ENCODE results near the gene PHF21A.

Gene PHF21A

DNA sequence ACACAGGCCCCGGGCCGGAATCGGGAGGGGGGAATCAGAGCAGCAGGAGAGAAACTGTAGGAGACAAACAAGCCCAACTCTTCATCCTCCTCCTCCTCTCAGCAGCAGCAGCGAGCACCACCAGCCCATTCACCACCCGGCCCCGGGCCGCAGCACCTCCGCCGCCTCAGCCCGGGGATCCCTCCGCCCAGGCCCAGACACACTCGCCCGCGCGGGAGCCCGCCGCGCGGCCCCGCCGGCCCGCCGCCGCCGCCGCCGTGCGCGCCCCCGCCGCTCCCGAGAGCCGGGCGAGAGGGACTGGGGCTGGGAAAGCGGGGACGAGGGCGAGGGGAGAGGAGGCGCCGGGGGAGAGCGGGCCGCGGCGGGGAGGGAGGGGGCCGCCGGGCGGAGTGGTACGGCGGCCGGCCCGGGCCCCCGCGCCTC lies at the start of gene PHF21A:
Gene PHF21A (minus strand): TSS at position 154 of the 423 bp plus-strand sequence. CDS start 37,235 bp downstream, outside the sequence.
- DNase-seq (ENCODE audit: low read depth in 2 of 2, low spot score in 1 of 2) = peak; percentile 70 to 78

DNA sequence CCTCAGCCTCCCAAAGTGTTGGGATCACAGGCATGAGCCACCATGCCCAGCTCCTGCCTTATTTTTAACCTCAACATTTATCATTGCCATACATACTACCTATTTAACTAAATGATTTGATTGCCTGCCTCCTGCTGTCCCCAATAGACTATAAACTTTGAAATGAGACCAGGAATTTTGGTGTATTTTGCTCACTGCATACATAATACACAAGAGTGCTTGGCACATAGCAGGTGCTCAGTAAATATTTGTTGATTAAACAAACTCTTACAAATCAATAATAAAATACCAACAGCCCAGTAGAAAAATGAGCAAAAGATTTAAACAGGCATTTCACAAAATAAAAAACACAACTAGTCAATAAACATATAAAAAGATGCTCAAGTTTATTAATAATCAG lies 49.5 kb upstream of the PHF21A start:
- DNase-seq (ENCODE audit: low read depth in 2 of 2, low spot score in 1 of 2) = no peak

DNA sequence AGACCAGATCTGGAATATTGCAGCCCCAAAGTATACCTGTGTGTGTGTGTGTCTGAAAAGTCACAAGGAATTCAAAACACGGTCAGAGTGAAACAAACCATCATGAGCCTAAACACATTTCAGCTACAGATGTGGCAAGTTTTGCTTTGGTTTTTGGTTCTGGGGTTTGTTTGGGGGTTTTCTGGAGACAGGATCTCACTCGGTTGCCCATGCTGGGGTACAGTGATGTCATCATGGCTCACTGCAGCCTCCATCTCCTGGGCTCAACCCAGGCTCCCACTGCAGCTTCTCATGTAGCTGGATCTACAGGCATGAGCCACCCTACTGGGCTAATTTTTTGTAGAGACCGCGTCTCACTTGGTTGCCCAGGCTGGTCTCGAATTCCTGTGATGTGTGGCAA lies 41.4 kb upstream of the PHF21A start:
- DNase-seq (ENCODE audit: low read depth in 2 of 2, low spot score in 1 of 2) = no peak

GRCh38 chr11:46161201-46161600 lies 39.9 kb upstream of the PHF21A start:
- DNase-seq (ENCODE audit: low read depth in 2 of 2, low spot score in 1 of 2) = no peak

DNA sequence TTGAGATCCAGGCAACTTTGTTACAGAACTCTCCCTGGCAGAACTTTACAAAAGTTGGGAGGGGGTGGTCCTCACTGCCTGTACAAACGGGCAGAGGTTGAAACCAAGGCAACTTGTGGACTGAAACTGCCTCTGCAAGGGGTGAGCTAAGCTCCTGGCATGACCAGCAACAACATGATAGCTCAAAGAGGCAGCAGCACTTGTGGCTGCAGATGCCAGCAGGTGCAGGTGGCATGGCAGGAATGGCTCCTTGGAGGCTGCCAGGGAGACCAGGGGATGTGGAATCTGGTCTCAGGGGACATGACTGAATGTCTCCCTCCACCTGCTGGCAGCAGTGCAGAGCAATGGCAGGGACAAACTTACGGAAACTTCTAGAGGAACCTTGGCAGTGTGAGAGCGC lies 38.8 kb upstream of the PHF21A start:
- no peak for DNase-seq (ENCODE audit: low read depth in 2 of 2, low spot score in 1 of 2)

- no peak for DNase-seq (ENCODE audit: low read depth in 2 of 2, low spot score in 1 of 2)
Measured at GRCh38 chr11:46159680-46160079, 38.4 kb upstream of the PHF21A start.

DNA sequence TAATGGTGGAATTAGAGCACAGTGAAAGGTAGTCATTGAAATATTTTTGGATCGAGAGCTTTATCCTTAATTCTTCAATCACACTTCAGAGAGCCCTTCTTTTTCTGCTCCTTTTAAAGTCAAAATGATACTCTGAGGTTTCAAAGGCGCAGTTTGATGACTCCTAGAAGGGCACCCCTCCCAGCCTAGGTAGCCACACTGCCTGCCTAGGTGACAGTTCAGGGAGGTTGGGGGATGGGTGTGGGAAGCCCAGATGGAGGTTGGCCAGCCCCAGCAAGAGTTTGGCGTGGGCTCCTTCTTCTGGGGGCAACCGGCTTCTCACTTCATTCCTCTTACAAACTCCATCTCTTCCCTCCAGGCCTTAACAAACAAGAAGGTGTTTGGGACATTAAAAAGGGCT lies 28.6 kb upstream of the PHF21A start:
- no peak for DNase-seq (ENCODE audit: low read depth in 2 of 2, low spot score in 1 of 2)

DNA sequence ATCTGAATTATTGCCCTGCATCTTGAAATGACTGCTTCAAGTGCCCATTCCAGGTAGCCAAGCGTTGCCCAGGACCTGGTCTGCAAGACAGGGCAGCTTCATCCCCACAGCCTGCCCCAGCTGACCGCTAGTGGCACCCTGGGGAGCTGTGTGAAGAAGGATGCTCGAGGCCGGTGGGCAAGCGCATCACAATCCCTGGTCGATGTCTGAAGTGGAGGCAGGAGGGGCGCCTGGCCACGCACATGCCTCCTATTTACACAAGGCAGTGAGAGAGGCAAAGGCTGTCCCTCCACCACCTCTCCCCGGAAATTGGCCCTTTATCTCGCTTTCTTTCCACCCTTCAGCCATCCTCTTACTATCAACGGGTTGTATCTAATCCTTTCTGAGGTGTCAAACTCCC lies 28.1 kb upstream of the PHF21A start:
- DNase-seq (ENCODE audit: low read depth in 2 of 2, low spot score in 1 of 2) = no peak

GRCh38 chr11:46144741-46145140 lies 23.5 kb upstream of the PHF21A start:
- no peak for DNase-seq (ENCODE audit: low read depth in 2 of 2, low spot score in 1 of 2)

- no peak for DNase-seq (ENCODE audit: low read depth in 2 of 2, low spot score in 1 of 2)
Measured at GRCh38 chr11:46143049-46143806, 22.0 kb upstream of the PHF21A start.

DNA sequence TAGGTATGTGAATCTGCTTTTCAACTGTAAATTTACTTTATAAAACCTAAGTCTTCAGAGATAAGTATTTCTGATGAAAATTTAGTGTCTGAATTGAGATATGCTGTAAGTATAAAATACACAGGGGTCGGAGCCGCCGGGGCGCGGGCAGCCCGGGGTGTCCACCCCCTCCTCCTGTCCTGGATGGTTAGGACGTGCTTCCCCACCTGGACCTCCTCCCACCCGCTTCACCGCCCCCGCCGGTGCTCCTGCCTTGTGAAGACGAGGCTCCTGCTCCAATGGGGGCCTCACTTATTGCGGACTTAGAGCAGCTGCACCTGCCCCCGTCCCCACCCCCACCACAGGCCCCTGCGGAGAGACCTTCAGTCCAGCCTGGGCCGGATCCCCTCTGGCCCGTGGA lies 21.3 kb upstream of the PHF21A start:
- no peak for DNase-seq (ENCODE audit: low read depth in 2 of 2, low spot score in 1 of 2)

GRCh38 chr11:46141597-46141996 lies 20.3 kb upstream of the PHF21A start:
- no peak for DNase-seq (ENCODE audit: low read depth in 2 of 2, low spot score in 1 of 2)

- no peak for DNase-seq (ENCODE audit: low read depth in 2 of 2, low spot score in 1 of 2)
Measured at GRCh38 chr11:46134540-46134939, 13.3 kb upstream of the PHF21A start.

DNA sequence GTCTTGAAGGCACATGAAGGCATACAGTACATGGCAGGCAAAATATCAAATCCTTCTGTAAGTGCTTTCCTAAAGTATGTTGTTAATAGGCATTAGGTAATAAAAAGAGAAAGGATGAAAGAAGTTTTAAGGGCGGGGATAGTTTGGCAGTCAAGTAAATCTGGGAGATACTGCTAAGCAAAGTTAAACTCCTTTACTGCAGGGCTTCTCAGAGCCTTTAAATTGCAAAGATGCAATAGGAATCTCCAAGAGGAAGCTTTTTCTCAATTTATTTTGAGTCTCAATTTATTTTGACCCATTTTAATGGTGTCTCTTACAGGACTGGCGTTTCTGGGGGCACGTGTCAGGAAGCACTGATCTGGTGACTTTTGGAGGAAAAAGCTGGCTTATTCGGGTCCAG lies 12.8 kb upstream of the PHF21A start:
- no peak for DNase-seq (ENCODE audit: low read depth in 2 of 2, low spot score in 1 of 2)

DNA sequence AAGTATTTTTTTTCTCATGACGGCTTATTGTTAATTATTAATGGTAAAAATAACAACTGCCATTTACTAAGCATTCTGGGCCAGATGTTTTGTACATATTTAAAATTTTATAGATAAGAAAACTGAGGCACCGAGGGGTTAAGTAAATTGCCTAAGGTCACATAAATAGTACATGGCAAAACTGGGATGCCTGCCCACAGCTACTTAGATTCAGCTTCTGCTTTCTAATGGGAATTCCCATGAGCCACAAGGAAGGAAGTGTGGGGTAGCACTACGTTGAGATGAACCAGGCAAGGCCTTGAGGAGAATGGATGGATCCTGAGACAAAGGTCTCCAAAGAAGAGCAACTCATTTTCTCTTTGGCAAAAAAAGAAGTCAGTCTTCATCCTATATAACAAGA lies 11.9 kb upstream of the PHF21A start:
- no peak for DNase-seq (ENCODE audit: low read depth in 2 of 2, low spot score in 1 of 2)

DNA sequence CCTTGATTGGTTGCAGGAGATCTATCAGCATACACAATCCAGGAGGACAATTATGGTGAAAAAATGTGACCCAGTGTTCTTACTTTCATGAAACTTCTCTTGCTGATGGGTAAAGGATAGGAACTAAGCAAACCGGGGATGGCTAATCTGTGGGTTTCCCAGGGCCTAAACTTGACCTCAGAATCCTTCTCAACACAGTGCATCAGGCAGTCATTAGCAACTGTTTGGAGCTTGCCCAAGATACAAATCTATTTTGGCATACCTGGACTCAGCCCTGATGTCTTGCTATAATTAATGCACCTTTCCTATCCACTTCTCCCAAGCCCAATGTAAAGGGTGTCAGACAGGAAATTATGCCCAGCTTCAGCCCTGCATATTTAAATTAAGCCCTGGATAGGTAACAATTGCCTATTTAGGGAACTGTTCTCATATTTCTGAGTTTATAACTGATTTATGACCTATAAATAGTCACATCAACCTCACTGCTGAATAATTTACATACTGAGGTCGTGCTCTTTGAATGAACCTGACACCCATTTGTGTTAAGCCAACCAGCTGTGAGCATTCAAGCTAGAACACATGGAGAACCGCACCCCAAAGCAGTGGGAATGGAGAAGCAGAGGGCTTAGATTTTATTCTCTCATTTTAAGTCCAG lies 9.2 kb upstream of the PHF21A start:
- no peak for DNase-seq (ENCODE audit: low read depth in 2 of 2, low spot score in 1 of 2)

DNA sequence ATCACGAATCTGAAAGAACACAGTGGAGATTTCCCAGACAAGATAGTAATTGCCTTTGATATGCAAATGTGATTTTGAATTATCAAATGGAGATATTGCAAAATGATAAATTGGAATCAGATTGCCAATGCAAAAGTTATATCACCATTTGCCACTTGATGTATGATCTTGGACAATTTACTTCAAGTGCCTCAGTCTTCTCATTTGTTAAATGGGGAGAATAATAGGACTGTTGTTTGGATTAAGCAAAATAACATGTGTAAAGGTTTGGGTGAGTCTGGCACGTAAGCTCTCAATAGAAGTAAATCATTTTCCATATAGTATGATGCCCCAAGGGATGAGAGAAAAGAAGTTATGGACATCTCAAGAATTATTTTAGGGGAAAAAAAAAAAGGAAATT lies 7.9 kb upstream of the PHF21A start:
- DNase-seq (ENCODE audit: low read depth in 2 of 2, low spot score in 1 of 2) = no peak

- DNase-seq (ENCODE audit: low read depth in 2 of 2, low spot score in 1 of 2) = peak in 1 of 2 donors; percentile 19
Measured at GRCh38 chr11:46127150-46127638, 5.9 kb upstream of the PHF21A start.

- no peak for DNase-seq (ENCODE audit: low read depth in 2 of 2, low spot score in 1 of 2)
Measured at GRCh38 chr11:46125284-46125683, 4.0 kb upstream of the PHF21A start.

DNA sequence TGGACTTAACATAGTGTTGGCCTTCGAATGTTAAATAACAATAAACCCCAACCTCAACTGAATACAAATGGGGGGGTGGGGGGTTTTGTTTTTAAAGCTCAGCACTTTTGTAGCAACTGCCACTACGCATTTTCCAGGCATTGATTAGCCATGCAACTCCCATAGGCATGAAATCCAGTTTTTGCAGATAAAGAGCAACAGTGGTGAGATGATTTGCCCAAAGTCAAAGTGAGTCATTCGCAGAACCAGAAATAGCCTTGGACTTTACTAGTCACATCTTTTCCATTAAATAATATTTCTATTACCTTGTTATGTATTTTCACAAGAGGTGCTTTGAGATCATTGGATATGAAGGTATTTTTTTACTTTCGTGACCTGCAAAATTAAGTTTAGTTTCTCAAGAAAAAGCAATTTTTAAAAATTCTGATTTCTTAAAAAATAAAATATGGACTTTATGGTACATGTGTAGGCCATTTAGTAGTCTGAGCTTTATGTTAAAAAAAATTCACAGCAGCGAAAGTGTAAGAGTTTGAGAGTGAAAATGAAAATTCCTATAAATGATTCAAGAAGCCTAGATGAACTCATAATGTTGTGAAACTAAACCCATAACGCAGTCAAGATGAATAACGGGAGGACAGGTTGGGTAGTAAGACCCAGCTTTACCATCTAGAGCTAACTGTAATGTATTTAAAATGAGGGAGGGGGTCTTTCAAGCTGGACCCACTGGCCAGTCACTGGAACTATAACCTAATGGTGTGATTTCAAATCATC lies 1.9 kb upstream of the PHF21A start:
- DNase-seq (ENCODE audit: low read depth in 2 of 2, low spot score in 1 of 2) = no peak

GRCh38 chr11:46121724-46122477 lies 647 bp upstream of the PHF21A start:
- peak; percentile 41 to 50 for DNase-seq (ENCODE audit: low read depth in 2 of 2, low spot score in 1 of 2)
